Skin of body (tissue), 2 donors: ENCODE measurements around the gene TOB1. TPM values are rescaled to one million over a fixed set of nuclear protein-coding genes. Genes with fewer than 3 reads are reported as not detected.

Experiments
- DNase-seq: peaks from one replicate; lab custom pipeline; 2025; lab: John Stamatoyannopoulos, UW
- total RNA-seq: library from RNA; depleted of rRNA; stranded (reverse); fragments of >200 nt; gene quantifications from one replicate; pipeline ENCODE4 v1.2.3, GENCODE V29; 2014

TOB1 gene, protein sequence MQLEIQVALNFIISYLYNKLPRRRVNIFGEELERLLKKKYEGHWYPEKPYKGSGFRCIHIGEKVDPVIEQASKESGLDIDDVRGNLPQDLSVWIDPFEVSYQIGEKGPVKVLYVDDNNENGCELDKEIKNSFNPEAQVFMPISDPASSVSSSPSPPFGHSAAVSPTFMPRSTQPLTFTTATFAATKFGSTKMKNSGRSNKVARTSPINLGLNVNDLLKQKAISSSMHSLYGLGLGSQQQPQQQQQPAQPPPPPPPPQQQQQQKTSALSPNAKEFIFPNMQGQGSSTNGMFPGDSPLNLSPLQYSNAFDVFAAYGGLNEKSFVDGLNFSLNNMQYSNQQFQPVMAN
- 46.7 TPM for total RNA-seq

DNA sequence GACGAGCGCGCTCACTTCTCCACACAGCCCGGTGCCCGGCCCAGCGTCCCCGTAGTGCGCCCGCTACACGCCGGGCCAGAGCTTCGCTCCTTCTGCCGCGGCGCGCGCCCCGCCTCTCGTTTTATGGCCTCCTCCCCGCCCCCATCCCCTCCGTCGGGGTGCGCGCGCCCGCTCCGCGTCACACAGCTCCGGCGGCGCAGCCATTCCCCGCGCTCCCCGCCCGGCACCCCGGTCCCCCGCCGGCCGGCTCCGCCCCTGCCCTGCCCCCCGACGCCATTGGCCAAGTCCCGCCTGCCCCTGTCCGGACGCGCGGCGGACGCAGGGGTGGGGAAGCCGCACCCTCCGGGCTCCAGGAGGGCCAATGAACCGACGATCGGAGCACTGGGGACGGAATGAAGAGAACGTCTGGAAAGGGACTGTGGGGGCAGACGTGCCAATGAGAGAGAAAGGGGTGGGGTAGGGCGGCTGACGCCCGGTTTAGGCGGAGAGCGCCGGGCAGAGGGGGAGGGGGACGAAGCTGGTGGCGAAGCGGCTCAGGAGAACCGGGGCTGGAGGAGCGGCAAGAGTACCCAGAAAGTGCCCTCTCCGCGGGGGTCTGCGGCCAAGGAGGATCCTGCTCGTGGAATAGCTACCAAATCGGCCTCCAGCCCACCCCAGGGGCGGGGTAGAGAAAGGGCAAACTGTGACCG, at the start of gene TOB1:
TSS of gene TOB1 (minus strand) at position 94 of the 689 bp plus-strand sequence. CDS start 2,337 bp downstream, outside the sequence.
- DNase-seq, result peak; percentile 96

GRCh38 chr17:50914505-50915063, 48.4 kb upstream of the TOB1 start:
- no peak for DNase-seq

DNA sequence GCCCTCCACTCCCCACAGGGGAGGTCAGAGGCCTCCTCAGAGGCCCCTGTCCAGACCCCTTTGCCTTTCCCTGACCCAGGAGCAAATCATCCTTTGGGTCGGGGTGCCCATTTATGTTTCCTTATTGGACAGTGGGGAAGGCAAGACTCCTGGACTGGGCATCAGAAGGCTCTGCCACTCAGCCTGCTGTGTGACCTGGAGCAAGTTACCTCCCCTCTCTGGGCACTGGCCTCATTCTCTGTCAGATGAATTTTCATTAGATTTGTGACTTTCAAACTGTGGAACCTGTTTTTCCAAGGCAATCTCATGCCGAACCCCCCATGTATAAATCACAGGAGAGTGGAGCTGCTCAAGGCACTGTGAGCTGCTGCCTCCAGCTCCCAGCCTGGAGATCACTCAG, 47.0 kb upstream of the TOB1 start:
- no peak for DNase-seq

DNA sequence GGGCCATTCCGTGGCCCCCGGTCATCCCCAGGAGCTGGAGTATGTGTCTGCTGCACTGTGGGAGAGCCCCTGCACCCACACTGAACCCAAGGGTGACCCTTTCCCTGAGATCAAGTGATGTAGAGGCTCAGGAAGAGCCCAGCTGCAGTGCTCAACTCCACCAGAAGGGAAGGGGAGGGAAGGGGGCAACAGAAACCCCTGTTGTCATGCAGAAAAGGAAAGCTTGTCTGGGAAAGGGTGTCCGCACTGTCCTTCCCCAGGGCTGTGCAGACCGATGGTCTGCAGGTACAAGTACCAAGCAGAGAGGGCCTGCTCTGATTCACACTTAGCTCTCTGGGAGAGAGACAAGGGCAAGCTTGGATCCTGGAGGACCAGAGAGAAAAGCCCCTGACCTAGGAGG, 45.7 kb upstream of the TOB1 start:
- DNase-seq, result no peak

GRCh38 chr17:50911450-50911849, 45.3 kb upstream of the TOB1 start:
- DNase-seq, result no peak

DNA sequence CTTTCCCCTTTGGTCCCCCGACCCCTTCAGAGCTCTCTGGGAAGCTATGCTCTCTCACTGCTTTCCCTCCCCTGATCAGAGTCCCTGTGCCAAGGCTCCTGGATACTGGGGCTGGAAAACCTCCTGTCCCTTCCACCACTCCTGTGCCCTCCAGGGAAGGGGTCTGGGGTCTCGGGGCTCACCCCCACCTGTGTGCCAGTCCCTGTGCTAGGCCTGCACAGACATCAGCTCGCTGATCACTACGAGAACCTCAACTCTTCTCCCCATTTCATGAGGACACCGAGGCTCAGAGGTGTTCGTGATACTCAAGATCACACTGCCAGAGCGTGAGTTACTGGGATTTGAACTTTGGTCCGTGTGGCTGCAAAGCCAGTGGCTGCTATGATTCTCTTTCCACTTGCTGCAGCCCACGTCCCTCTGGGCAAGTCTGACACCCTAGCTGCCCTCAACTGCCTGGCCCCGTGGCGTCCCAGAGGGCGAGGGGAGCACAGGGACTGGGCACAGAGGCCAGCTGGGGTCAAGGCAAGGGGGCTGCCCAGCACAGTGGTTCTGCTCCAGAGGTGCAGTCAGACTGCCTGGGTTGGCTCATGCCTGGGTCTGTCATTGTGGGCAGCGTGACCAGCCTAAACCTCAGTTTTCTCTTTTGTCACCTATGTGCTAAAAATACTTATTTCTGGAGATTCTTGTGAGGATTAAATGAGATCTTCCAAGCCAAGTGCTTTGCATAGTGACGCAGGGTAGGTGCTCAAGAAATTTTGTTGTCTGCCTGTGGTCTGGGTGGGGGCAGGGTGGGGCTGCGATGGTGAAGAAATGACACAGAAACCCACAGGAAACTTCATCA, 43.8 kb upstream of the TOB1 start:
- DNase-seq, result no peak

DNA sequence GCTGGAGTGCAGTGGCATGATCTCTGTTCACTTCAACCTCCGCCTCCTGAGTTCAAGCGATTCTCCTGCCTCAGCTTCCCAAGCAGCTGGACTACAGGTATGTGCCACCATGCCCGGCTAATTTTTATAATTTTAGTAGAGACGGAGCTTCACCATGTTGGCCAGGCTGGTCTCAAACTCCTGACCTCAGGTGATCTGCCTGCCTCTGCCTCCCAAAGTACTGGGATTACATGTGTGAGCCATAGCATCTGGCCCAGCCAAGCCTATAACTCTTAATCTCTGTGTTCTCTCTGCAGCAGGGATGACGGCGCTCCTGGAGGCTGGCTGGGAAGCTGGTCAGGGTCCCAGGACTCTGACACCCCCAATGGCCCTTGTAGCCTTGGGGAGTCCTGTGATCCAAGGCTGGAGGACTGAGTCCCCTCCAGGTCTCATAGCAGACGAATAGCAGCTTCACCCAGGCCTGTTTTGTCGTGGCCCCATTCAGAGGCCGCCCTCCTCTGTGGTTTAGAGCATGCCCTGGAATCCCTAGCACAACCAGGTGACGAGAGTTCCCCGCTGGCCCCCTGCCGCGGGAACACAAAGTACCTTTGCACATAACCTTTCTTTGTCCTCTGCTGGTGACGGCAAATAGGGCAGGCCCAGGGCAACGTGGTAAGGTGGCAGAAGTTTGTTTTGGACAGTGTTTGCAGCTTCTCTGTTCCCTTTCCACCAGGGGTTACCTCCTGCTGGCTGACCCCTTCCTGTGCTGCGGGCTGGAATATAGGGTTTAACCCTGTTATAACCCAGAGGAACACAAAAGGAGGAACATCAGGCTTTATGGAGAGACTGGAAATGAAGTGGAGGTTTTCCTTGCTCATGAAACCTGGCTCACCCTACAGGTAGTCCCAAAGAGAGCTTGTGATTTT, 43.0 kb upstream of the TOB1 start:
- no peak for DNase-seq

- no peak for DNase-seq
Measured at GRCh38 chr17:50908140-50908859, 42.1 kb upstream of the TOB1 start.

- DNase-seq, result no peak
Measured at GRCh38 chr17:50906443-50906842, 40.3 kb upstream of the TOB1 start.

DNA sequence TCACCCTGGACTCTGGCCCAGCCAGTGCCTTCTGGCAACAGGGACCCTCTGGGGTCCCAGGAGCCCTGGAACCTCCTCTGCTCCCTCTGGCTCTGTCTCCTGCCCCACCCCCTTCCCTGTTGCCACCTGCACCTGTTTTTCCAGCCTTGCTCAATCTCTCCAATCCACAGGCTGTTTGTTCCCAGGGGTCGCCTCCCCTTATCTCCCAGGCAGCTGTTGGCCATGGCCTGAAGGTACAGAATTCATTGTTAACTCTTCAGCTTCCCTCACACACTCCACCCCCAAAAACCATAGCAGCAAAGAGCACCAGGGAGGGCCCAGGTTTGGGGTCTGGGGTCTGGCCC, 39.3 kb upstream of the TOB1 start:
- no peak for DNase-seq

DNA sequence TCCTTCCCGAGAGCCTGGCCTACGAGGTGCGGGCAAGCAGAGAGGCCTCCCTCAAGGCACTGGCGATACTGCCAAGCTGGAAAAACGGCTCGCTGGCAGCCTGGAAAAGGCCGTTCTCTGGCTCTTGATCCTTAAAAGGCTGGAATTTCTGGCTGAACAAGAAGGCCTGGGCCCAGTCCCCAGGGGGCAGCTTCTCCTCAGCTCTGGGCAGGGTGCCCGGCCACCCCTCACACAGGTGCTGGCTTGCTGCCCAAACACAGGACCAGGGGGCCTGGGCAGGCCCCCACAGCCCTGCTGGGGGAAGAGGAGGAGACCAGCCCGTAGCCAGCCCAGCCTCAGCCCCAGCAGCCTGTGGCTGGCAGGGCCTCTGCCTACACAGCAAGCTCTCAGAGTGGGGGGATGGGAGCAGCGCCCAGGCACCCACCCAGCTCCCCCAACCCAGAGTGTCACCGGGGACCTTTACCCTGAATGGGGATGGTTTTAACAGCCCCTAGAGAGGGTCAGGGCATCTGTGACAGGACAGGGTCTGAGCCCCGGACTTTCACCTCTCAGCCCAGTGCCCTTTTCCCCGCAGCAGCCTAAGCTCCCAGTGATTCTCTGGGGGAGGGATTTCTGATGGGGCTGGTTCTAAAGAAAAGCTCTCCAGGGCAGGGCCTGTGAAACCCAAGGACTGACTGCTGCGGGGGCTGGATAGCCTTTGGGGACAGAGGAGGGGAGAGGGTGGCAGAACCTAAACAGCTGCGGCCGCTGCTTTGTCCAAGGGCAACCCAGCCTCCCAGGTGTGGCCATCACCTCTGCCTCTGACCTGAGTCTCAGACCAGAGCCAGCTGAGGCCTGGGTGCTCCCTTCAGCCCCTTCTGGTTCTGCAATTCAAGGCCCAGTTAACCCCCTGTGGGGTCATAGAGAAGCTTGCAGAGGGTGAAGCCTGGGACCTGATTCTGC, 38.6 kb upstream of the TOB1 start:
- no peak for DNase-seq

DNA sequence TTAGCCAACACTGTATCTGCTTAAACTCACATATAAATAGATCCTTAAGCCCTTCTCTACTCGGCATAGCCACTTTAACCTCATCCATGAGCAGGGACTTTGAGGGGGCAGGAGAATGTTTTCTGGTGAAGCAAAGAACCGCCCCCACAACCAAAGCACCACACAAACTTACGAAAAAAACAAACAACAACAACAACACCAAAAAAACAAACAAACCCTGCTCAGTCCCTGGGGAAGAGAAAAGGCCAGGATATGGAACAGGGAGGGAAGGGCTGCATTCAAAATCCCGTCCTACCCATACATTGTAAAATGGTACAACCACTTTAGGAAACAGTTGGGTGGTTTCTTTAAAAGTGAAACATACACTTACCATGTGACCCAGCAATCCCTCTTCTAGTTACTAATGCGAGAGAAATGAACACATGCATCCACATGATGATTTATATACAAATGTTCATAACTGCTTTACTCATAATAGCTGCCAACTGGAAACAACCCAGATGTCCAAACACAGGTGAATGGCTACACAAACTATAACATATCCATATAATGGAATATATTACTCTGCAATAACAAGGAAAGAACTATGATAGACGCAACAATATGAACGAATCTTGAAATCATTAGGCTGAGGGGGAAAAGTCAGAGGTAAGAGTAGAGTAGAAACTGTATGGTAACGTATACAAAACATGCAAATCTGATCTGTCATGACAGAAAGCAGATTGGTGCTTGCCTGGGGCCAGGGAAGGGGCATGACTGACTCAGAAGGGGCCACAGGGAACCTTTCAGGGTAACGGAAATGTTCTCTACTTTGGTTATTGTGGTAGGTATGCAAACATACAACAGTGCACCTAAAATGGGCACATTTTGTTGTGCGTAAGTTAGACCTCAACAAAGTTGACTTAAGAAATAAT, 37.7 kb upstream of the TOB1 start:
- peak; percentile 25 for DNase-seq

DNA sequence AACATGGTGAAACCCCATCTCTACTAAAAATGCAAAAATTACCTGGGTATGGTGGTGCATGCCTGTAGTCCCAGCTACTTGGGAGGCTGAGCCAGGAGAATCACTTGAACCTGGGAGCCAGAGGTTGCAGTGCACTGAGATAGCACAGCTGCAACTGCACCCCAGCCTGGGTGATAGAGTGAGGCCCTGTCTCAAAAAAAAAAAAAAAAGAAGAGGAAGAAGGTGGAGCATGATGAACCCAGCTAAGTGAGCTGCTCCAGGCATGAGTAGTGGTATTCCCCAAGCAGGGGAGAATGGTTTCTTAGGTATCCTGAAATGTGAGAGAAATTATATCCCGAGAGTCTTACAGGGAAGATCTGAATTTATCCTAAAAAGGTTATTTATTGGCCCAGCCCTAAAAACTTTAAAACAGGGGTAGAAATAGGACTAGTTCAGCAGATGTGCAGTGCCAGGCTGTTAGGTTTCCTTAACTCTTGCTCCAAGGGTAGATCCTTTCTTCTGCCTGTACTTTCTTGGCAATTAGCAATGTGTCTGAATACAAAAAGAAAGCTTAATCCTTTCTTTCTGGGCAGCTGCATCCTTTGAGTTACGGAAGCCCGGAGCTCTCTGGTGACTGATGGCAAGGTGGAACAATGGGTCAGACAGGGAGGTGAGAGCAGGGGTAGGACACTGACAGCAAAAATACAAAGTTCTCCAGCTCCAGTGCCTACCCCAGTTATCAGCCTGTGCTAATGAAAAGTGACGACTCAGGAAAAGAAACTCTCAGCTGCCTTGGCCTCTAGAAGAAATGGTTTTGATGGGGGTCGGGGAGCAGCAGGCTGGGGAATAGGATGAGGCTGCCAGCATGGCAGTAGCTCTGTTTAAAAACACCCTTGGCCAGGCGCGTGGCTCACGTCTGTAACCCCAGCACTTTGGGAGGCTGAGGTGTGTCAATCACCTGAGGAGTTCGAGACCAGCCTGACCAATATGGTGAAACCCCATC, 36.5 kb upstream of the TOB1 start:
- no peak for DNase-seq

- no peak for DNase-seq
Measured at GRCh38 chr17:50900383-50900892, 34.3 kb upstream of the TOB1 start.

DNA sequence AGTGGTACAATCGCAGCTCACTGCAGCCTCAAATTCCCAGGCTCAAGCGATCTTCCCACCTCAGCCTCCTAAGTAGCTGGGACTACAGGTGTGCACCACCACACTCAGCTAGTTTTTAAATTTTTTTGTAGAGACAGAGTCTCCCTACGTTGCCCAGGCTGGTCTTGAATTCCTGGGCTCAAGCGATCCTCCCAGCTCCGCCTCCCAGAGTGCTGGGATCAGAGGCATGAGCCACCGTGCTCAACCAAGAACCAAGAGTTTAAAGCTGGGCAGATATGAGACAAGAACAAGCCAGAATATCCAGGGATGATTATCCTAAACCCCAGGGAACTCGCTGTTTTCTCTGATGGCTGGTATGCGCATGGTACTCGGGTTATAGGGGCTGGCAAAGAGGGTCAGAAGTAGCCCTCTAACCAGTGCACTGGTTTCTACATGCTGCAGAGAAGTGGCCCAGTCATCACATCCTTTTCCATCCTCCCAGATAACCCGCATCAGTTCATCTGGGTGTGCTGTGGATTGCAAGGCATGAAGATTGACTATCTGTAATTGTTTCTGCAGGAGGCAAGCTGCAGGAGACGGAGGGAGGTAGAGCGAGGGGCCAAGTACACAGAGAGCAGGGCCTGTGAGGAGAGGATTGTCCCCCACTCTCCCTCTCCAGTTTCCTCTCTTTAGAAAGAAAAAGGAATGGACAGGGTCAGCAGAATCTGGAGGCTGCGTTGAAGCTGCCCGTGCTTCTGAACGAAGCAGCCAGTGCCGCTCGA, 33.6 kb upstream of the TOB1 start:
- DNase-seq, result no peak

DNA sequence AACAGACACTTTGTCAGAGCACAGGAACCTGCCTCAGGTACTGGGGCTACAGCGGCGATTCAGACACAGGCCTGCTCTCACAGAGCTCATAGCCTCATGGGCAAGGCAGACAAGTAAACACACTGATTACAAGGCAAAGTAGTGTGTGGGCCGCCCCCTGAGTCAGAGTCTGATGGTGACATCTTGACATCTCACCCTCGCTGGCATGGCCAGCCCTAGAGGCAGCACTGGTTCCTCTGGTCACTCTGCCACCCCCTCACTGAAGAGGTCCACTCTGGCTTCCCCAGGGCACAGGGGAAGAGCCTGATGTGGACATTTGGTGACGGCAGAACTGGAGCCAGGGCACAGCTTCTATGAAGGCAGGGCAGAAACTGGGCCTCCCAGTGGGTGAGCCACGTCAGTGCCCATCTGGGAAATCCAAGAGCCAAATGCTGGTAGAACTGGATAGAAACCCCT, 32.9 kb upstream of the TOB1 start:
- DNase-seq, result no peak
